K562 (cell line): Measurements from ENCODE around the gene CEP350. TPM values are rescaled to one million over a fixed set of nuclear protein-coding genes. Genes with fewer than 3 reads are reported as not detected.

Experiments used
- BCOR ChIP-seq: fragments of 450-650 bp; IDR thresholded peaks from 2 replicates; pipeline ENCODE4 v1.6.1; 2016
- BRD4 ChIP-seq: fragments of 200-600 bp; sonication (generic); IDR thresholded peaks from 2 replicates; pipeline ENCODE4 v1.6.1; 2017; ENCODE audit warnings: inconsistent platforms
- CREBBP ChIP-seq: IDR thresholded peaks from one replicate; pipeline ENCODE4 v1.6.1; 2012; ENCODE audit warnings: low read depth, mild to moderate bottlenecking, control low read depth, inconsistent platforms, low read length
- DACH1 ChIP-seq: fragments of 450-650 bp; IDR thresholded peaks from 2 replicates; pipeline ENCODE4 v1.6.1; 2018; ENCODE audit not compliant: partially characterized antibody
- ELF1 ChIP-seq: fragments of 200-800 bp; sonication (Bioruptor generic); IDR thresholded peaks from 2 replicates; pipeline ENCODE4 v1.6.1; 2016; ENCODE audit warnings: missing genetic modification characterization, missing compliant biosample characterization
- FIP1L1 ChIP-seq: fragments of 200-400 bp; formaldehyde crosslinking; IDR thresholded peaks from 2 replicates; pipeline ENCODE4 v1.6.1; 2018; ENCODE audit warnings: mild to moderate bottlenecking, low read depth, low read length; ENCODE audit not compliant: poor library complexity, severe bottlenecking
- FOXP1 ChIP-seq: sonication (generic); formaldehyde crosslinking; IDR thresholded peaks from 2 replicates; pipeline ENCODE4 v1.8.0; 2022; ENCODE audit warnings: mild to moderate bottlenecking, missing genetic modification reagents
- GABPB2 ChIP-seq: fragments of 250-450 bp; sonication (Bioruptor Pico); conservative IDR thresholded peaks from 2 replicates; pipeline ENCODE4 v1.5.1; 2021; ENCODE audit warnings: mild to moderate bottlenecking
- GATAD2B ChIP-seq: fragments of 450-650 bp; IDR thresholded peaks from 2 replicates; pipeline ENCODE4 v1.6.1; 2017; ENCODE audit warnings: mild to moderate bottlenecking, borderline replicate concordance
- KDM2B ChIP-seq: fragments of 250-450 bp; sonication (Bioruptor Pico); IDR thresholded peaks from 2 replicates; pipeline ENCODE4 v1.8.0; 2021; ENCODE audit warnings: mild to moderate bottlenecking, moderate library complexity
- KDM4B ChIP-seq, 2 experiments: fragments of 450-650 bp in 1 of 2; sonication (generic) in 1 of 2; IDR thresholded peaks; 2 replicates each; pipeline ENCODE4 v1.6.1; 2016 to 2017; ENCODE audit warnings: borderline replicate concordance in 2 of 2, antibody characterized with exemption in 1 of 2, low read depth in 1 of 2, mild to moderate bottlenecking in 1 of 2
- KLF13 ChIP-seq: fragments of 450-650 bp; IDR thresholded peaks from 2 replicates; pipeline ENCODE4 v1.6.1; 2016; ENCODE audit warnings: missing genetic modification characterization, low read depth, mild to moderate bottlenecking, missing compliant biosample characterization, moderate library complexity, borderline replicate concordance
- MCM2 ChIP-seq: fragments of 450-650 bp; IDR thresholded peaks from 2 replicates; pipeline ENCODE4 v1.6.1; 2017; ENCODE audit warnings: low read depth, mild to moderate bottlenecking
- NFE2L1 ChIP-seq: fragments of 450-650 bp; IDR thresholded peaks from 2 replicates; pipeline ENCODE4 v1.6.1; 2016; ENCODE audit warnings: missing genetic modification characterization, low read depth, mild to moderate bottlenecking, missing compliant biosample characterization, moderate library complexity, borderline replicate concordance
- PCBP2 ChIP-seq: fragments of 200-400 bp; formaldehyde crosslinking; IDR thresholded peaks from 2 replicates; pipeline ENCODE4 v1.6.1; 2018; ENCODE audit warnings: low read length, low read depth, mild to moderate bottlenecking, moderate library complexity; ENCODE audit not compliant: poor library complexity, severe bottlenecking
- PHB ChIP-seq: fragments of 250-450 bp; sonication (Bioruptor Pico); IDR thresholded peaks from 2 replicates; pipeline ENCODE4 v1.5.0; 2021
- PTRF ChIP-seq: fragments of 450-650 bp; IDR thresholded peaks from 2 replicates; pipeline ENCODE4 v1.6.1; 2016; ENCODE audit warnings: mild to moderate bottlenecking, missing genetic modification characterization, missing compliant biosample characterization
- RFX1 ChIP-seq: fragments of 450-650 bp; IDR thresholded peaks from 2 replicates; pipeline ENCODE4 v1.6.1; 2016; ENCODE audit warnings: mild to moderate bottlenecking, moderate library complexity
- RUNX1 ChIP-seq: sonication (generic); IDR thresholded peaks from 2 replicates; pipeline ENCODE4 v1.6.1; 2016; ENCODE audit warnings: antibody characterized with exemption, low read depth
- SMARCA4 ChIP-seq: fragments of 450-650 bp; IDR thresholded peaks from 2 replicates; pipeline ENCODE4 v1.6.1; 2016
- SUPT5H ChIP-seq: fragments of 450-650 bp; IDR thresholded peaks from 2 replicates; pipeline ENCODE4 v1.6.1; 2016
- TBL1XR1 ChIP-seq, 2 experiments: IDR thresholded peaks; 2 replicates each; pipeline ENCODE4 v1.6.1; 2012; ENCODE audit warnings: improper control_type of control experiment in 2 of 2, low read length in 2 of 2, mild to moderate bottlenecking in 1 of 2
- U2AF2 ChIP-seq: fragments of 200-400 bp; formaldehyde crosslinking; optimal IDR thresholded peaks from 2 replicates; pipeline ENCODE3; 2017; ENCODE audit warnings: low read depth, mild to moderate bottlenecking, low read length
- ZNF212 ChIP-seq: fragments of 450-650 bp; formaldehyde crosslinking; IDR thresholded peaks from 2 replicates; pipeline ENCODE4 v1.4.0; 2020; ENCODE audit warnings: mild to moderate bottlenecking
- ZNF3 ChIP-seq: fragments of 250-450 bp; sonication (Bioruptor Pico); IDR thresholded peaks from 2 replicates; pipeline ENCODE4 v1.5.0; 2021; ENCODE audit warnings: mild to moderate bottlenecking, moderate library complexity
- ZNF785 ChIP-seq: fragments of 250-450 bp; sonication (Bioruptor Pico); IDR thresholded peaks from 2 replicates; pipeline ENCODE4 v1.4.0; 2020; ENCODE audit warnings: mild to moderate bottlenecking
- ZSCAN29 ChIP-seq: fragments of 450-650 bp; IDR thresholded peaks from 2 replicates; pipeline ENCODE4 v1.6.1; 2017
- polyA plus RNA-seq, 8 experiments: library from polyadenylated mRNA; depleted of rRNA in 4 of 8; stranded (reverse) in 5 of 8; unstranded in 3 of 8; fragments of >200 nt; fragmentation: Nextera tagmentation in 2 of 8; fragmentation: Illumina TruSeq in 1 of 8; extraction: Ambion mirVana in 2 of 8; extraction: Trizol in 1 of 8; gene quantifications; 2 replicates each; pipeline versions ENCODE4 v1.2.1 to v1.2.3, GENCODE V29; 2011 to 2014; ENCODE audit warnings: inconsistent platforms in 1 of 8, missing spikeins in 1 of 8
- total RNA-seq, 7 experiments: library from RNA; depleted of rRNA in 6 of 7; stranded (reverse); fragments of >200 nt in 6 of 7; fragmentation: Illumina TruSeq in 2 of 7; extraction: Trizol in 2 of 7; gene quantifications; 2 replicates each; pipeline versions ENCODE4 v1.2.1 to v1.2.3, GENCODE V29; 2011 to 2021; ENCODE audit warnings: low replicate concordance in 1 of 7
- TF ChIP-seq, protein P1 (sequence below): fragments of 250-450 bp; sonication (Bioruptor Pico); IDR thresholded peaks from 2 replicates; pipeline ENCODE4 v1.5.0; 2020; ENCODE audit warnings: mild to moderate bottlenecking
- TF ChIP-seq, protein P2 (sequence below), 2 experiments: IDR thresholded peaks; 2 replicates each; pipeline ENCODE4 v1.6.1; 2012; ENCODE audit warnings: improper control_type of control experiment in 2 of 2, low read depth in 2 of 2, low read length in 2 of 2, borderline replicate concordance in 1 of 2

CEP350 gene
- total and polyA plus RNA-seq, 9 of the 15 experiments (the other 6 are each of a cell fraction or from before 2014, with no cell fraction given): 8.3 to 64.3 (median 28.0) TPM

DNA sequence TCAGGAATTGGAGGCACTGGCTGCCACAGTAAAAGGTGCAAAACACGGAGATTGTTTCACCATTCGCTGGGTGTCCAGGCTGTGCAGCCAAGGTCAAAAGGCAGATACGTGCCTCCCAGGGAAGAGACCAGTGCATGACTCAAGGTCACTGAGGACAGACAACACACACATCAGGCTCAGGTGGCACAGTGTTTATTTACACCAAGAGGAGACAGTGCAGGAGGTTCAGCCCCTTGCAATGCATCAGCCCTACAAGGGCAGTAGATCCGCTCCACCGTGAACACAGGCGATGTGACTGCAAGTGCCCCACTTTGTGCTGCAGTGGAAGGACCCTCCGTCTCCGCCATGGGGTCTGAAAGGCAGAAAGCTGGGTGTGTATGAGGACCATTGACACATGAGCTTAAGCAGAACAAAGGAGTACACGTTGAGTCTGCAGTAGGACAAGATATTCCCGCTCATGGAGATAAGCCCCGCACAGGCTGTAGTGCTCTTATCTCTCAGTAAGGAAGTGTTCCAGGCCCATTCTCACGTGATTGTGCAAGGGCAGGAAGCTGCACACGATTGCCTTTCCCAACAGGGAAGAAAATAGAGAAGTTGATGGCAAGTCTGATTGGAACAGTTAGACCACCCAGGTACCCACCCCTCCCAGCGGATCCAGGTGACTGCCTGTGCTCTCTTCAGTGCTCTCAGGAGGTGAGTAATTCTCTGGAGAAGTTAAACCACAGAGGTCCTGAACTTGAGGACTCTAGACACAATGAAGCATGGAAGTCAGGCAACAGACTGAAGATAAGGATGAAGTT is 162.6 kb downstream of the CEP350 start (continued):
- peak; percentile 55 for TF ChIP-seq DACH1
- TF ChIP-seq, protein P1, sequence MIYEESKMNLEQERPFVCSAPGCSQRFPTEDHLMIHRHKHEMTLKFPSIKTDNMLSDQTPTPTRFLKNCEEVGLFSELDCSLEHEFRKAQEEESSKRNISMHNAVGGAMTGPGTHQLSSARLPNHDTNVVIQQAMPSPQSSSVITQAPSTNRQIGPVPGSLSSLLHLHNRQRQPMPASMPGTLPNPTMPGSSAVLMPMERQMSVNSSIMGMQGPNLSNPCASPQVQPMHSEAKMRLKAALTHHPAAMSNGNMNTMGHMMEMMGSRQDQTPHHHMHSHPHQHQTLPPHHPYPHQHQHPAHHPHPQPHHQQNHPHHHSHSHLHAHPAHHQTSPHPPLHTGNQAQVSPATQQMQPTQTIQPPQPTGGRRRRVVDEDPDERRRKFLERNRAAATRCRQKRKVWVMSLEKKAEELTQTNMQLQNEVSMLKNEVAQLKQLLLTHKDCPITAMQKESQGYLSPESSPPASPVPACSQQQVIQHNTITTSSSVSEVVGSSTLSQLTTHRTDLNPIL: no peak
- TF ChIP-seq ZNF3: no peak
- TF ChIP-seq PTRF: no peak
- TF ChIP-seq RFX1: no peak
- TF ChIP-seq KLF13: no peak
- no peak for TF ChIP-seq FIP1L1
- no peak for TF ChIP-seq GABPB2 (CRISPR knock-in tag)
- no peak for TF ChIP-seq ZSCAN29
- TF ChIP-seq PHB (CRISPR knock-in tag): no peak
- 0 out of 2 replicates have a peak, but pooled peaks have one; percentile 46 for TF ChIP-seq GATAD2B
- no peak for TF ChIP-seq ZNF212 (CRISPR knock-in tag)
- peak; percentile 81; the same call in 1 of the 2 replicates for TF ChIP-seq SMARCA4
- TF ChIP-seq SUPT5H: no peak
- TF ChIP-seq RUNX1: no peak
- no peak for TF ChIP-seq CREBBP
- no peak for TF ChIP-seq KDM4B (IDR thresholded peaks at IDR 0.05; ENCODE audit: borderline replicate concordance in 2 of 2, low read depth in 1 of 2)
- TF ChIP-seq, protein P2, sequence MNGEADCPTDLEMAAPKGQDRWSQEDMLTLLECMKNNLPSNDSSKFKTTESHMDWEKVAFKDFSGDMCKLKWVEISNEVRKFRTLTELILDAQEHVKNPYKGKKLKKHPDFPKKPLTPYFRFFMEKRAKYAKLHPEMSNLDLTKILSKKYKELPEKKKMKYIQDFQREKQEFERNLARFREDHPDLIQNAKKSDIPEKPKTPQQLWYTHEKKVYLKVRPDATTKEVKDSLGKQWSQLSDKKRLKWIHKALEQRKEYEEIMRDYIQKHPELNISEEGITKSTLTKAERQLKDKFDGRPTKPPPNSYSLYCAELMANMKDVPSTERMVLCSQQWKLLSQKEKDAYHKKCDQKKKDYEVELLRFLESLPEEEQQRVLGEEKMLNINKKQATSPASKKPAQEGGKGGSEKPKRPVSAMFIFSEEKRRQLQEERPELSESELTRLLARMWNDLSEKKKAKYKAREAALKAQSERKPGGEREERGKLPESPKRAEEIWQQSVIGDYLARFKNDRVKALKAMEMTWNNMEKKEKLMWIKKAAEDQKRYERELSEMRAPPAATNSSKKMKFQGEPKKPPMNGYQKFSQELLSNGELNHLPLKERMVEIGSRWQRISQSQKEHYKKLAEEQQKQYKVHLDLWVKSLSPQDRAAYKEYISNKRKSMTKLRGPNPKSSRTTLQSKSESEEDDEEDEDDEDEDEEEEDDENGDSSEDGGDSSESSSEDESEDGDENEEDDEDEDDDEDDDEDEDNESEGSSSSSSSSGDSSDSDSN (IDR thresholded peaks at IDR 0.05; ENCODE audit: borderline replicate concordance in 1 of 2, low read depth in 2 of 2, low read length in 2 of 2): 0 out of 4 replicates have a peak, but pooled peaks of 1 of the 2 experiments have one; percentile 36
- TF ChIP-seq KDM2B (CRISPR knock-in tag): no peak
- TF ChIP-seq PCBP2: no peak
- TF ChIP-seq ELF1 (tag): peak; percentile 69
- peak; percentile 75 for TF ChIP-seq BCOR
- TF ChIP-seq U2AF2: no peak
- TF ChIP-seq BRD4: no peak
- no peak for TF ChIP-seq NFE2L1 (tag)
- no peak for TF ChIP-seq MCM2
- TF ChIP-seq ZNF785: no peak
- TF ChIP-seq FOXP1: no peak
- TF ChIP-seq TBL1XR1 (IDR thresholded peaks at IDR 0.05; ENCODE audit: low read length in 2 of 2): peak in 1 of 2 experiments; percentile 12; a peak in 1 of 4 replicates
